H9 (cell line): ENCODE measurements around the gene DIAPH2. TPM values are rescaled to one million over a fixed set of nuclear protein-coding genes. Genes with fewer than 3 reads are reported as not detected.

Experiments
- DNase-seq: peaks from one replicate; pipeline ENCODE4 v3.0.0-alpha.2; 2017
- H2AFZ ChIP-seq: one replicate; pipeline ENCODE4 v1.6.1; 2013; ENCODE audit warnings: mild to moderate bottlenecking, low read length, control low read depth, moderate library complexity
- H2AK5ac ChIP-seq: 2 replicates; pipeline ENCODE4 v1.6.1; 2013; ENCODE audit warnings: low read length, control low read depth, mixed read lengths; ENCODE audit not compliant: insufficient read length
- H2BK120ac ChIP-seq: one replicate; pipeline ENCODE4 v1.6.1; 2013; ENCODE audit warnings: low read depth, mild to moderate bottlenecking, low read length, control low read depth, inconsistent platforms; ENCODE audit not compliant: poor library complexity, severe bottlenecking
- H2BK12ac ChIP-seq: 2 replicates; pipeline ENCODE4 v1.6.1; 2013; ENCODE audit warnings: low read length, control low read depth, mixed read lengths, low read depth; ENCODE audit not compliant: insufficient read length
- H2BK15ac ChIP-seq: 2 replicates; pipeline ENCODE4 v1.6.1; 2013; ENCODE audit warnings: low read depth, low read length, control low read depth
- H2BK20ac ChIP-seq: one replicate; pipeline ENCODE4 v1.6.1; 2013; ENCODE audit warnings: low read depth, mild to moderate bottlenecking, low read length, control low read depth, inconsistent platforms; ENCODE audit not compliant: poor library complexity, severe bottlenecking
- H2BK5ac ChIP-seq: 2 replicates; pipeline ENCODE4 v1.6.1; 2013; ENCODE audit warnings: low read length, control low read depth, mixed read lengths; ENCODE audit not compliant: insufficient read length
- H3K14ac ChIP-seq: 2 replicates; pipeline ENCODE4 v1.6.1; 2013; ENCODE audit warnings: low read length, control low read depth; ENCODE audit not compliant: insufficient read depth
- H3K18ac ChIP-seq: 2 replicates; pipeline ENCODE4 v1.6.1; 2013; ENCODE audit warnings: low read depth, mild to moderate bottlenecking, mixed read lengths, low read length, control low read depth; ENCODE audit not compliant: insufficient read length
- H3K23ac ChIP-seq: 2 replicates; pipeline ENCODE4 v1.6.1; 2013; ENCODE audit warnings: low read length, control low read depth, mixed read lengths, low read depth; ENCODE audit not compliant: insufficient read length
- H3K23me2 ChIP-seq: 2 replicates; pipeline ENCODE4 v1.6.1; 2013; ENCODE audit warnings: low read depth, mild to moderate bottlenecking, mixed read lengths, low read length, control low read depth; ENCODE audit not compliant: insufficient read length, poor library complexity, severe bottlenecking
- H3K27ac ChIP-seq: 2 replicates; pipeline ENCODE4 v1.5.1; 2013; ENCODE audit warnings: low read length, control low read depth, mixed read lengths, low read depth; ENCODE audit not compliant: insufficient read length
- H3K27me3 ChIP-seq: 2 replicates; pipeline ENCODE4 v1.6.1; 2013; ENCODE audit warnings: low read length, control low read depth, inconsistent platforms; ENCODE audit not compliant: insufficient read depth
- H3K4ac ChIP-seq: 2 replicates; pipeline ENCODE4 v1.6.1; 2013; ENCODE audit warnings: low read depth, mild to moderate bottlenecking, control low read depth, inconsistent platforms, low read length, moderate library complexity
- H3K4me1 ChIP-seq: 2 replicates; pipeline ENCODE4 v1.6.1; 2013; ENCODE audit warnings: low read length, control low read depth, inconsistent platforms; ENCODE audit not compliant: insufficient read depth
- H3K4me2 ChIP-seq: 2 replicates; pipeline ENCODE4 v1.6.1; 2013; ENCODE audit warnings: low read length, control low read depth, mixed read lengths; ENCODE audit not compliant: insufficient read length, insufficient read depth
- H3K56ac ChIP-seq: 2 replicates; pipeline ENCODE4 v1.6.1; 2013; ENCODE audit warnings: low read depth, mild to moderate bottlenecking, mixed read lengths, low read length, control low read depth; ENCODE audit not compliant: insufficient read length
- H3K79me1 ChIP-seq: 2 replicates; pipeline ENCODE4 v1.6.1; 2013; ENCODE audit warnings: low read depth, mild to moderate bottlenecking, moderate library complexity, low read length, control low read depth, inconsistent platforms; ENCODE audit not compliant: insufficient read depth, poor library complexity, severe bottlenecking
- H3K79me2 ChIP-seq: 2 replicates; pipeline ENCODE4 v1.6.1; 2013; ENCODE audit warnings: low read length, control low read depth, inconsistent platforms; ENCODE audit not compliant: insufficient read depth
- H3K9ac ChIP-seq: 2 replicates; pipeline ENCODE4 v1.6.1; 2013; ENCODE audit warnings: low read length, control low read depth, mixed read lengths; ENCODE audit not compliant: insufficient read length; ENCODE audit errors: extremely low read depth
- H3K9me3 ChIP-seq: one replicate; pipeline ENCODE4 v1.6.1; 2013; ENCODE audit warnings: low read depth, low read length, inconsistent platforms; ENCODE audit not compliant: control insufficient read depth
- H3T11ph ChIP-seq: one replicate; pipeline ENCODE4 v1.6.1; 2013; ENCODE audit warnings: mild to moderate bottlenecking, low read length, control low read depth, inconsistent platforms
- H4K20me1 ChIP-seq: one replicate; pipeline ENCODE4 v1.6.1; 2013; ENCODE audit not compliant: control insufficient read depth, insufficient read length, insufficient read depth
- H4K5ac ChIP-seq: 2 replicates; pipeline ENCODE4 v1.6.1; 2013; ENCODE audit warnings: low read depth, mild to moderate bottlenecking, mixed read lengths, low read length, control low read depth; ENCODE audit not compliant: insufficient read length
- H4K8ac ChIP-seq: replicated peaks from 2 replicates; pipeline ENCODE4 v1.6.1; 2013; ENCODE audit warnings: low read length, control low read depth, mixed read lengths, low read depth; ENCODE audit not compliant: insufficient read length
- H4K91ac ChIP-seq: 2 replicates; pipeline ENCODE4 v1.6.1; 2013; ENCODE audit warnings: low read depth, mild to moderate bottlenecking, moderate library complexity, mixed read lengths, low read length, control low read depth; ENCODE audit not compliant: insufficient read length
- H3K27ac Mint-ChIP-seq, 3 experiments: 2 replicates in 2 of 3; 3 replicates in 1 of 3; pipeline ENCODE4 v1.8.0; 2020 to 2021; ENCODE audit warnings: mixed read lengths in 3 of 3, mild to moderate bottlenecking in 1 of 3, moderate library complexity in 1 of 3
- H3K27me3 Mint-ChIP-seq: 2 replicates; pipeline ENCODE4 v1.8.0; 2021; ENCODE audit warnings: low read depth, mild to moderate bottlenecking, moderate library complexity, mixed read lengths
- H3K36me3 Mint-ChIP-seq, 3 experiments: 2 replicates in 2 of 3; 3 replicates in 1 of 3; pipeline ENCODE4 v1.8.0; 2020 to 2021; ENCODE audit warnings: low read depth in 3 of 3, mixed read lengths in 3 of 3; ENCODE audit not compliant: insufficient read depth in 1 of 3
- H3K4me1 Mint-ChIP-seq, 2 experiments: 2 replicates each; pipeline ENCODE4 v1.8.0; 2020; ENCODE audit warnings: mixed read lengths in 2 of 2
- H3K4me3 Mint-ChIP-seq, 2 experiments: 2 replicates in 1 of 2; 3 replicates in 1 of 2; pipeline ENCODE4 v1.8.0; 2020 to 2021; ENCODE audit warnings: mild to moderate bottlenecking in 2 of 2, mixed read lengths in 2 of 2, moderate library complexity in 1 of 2
- H3K9me3 Mint-ChIP-seq, 2 experiments: 2 replicates in 1 of 2; 3 replicates in 1 of 2; pipeline ENCODE4 v1.8.0; 2020; ENCODE audit warnings: mild to moderate bottlenecking in 2 of 2, mixed read lengths in 2 of 2, moderate library complexity in 1 of 2
- CTCF ChIP-seq: fragments of 200-600 bp; sonication (generic); conservative IDR thresholded peaks from 3 replicates; pipeline ENCODE4 v1.8.0; 2021; ENCODE audit warnings: antibody characterized with exemption, mild to moderate bottlenecking
- WGBS: extraction: QIAGEN DNeasy Blood & Tissue Kit; methylation state at CpG from one replicate; pipeline ENCODE4 v1.1.7; 2013; ENCODE audit warnings: missing lambda C conversion rate, low lambda C conversion rate, mixed read lengths; ENCODE audit not compliant: insufficient read length; ENCODE audit errors: extremely low coverage; 5-methylcytosine and 5-hydroxymethylcytosine counted together
- total RNA-seq: library from RNA; stranded (reverse); gene quantifications from 2 replicates; pipeline ENCODE4 v1.2.1, GENCODE V29; 2021

DIAPH2 gene
- total RNA-seq, 1 experiment from 2014 or later: 45.4 TPM

- Histone ChIP-seq H3K18ac (no peak overlapping the region), H4K91ac (no peak overlapping the region), H3K14ac (no peak overlapping the region), H3K79me1 (no peaks in the 10 kb centered on the region), H3K4me2 (no peak overlapping the region), H3K4ac (no peak overlapping the region), H2BK5ac (no peak overlapping the region), H3T11ph (no peak overlapping the region), H4K8ac (no peak overlapping the region), H2AK5ac (no peak overlapping the region), H2BK120ac (no peak overlapping the region), H3K4me1 (no peaks in the 10 kb centered on the region), H3K9ac (no peak overlapping the region), H2BK15ac (no peak overlapping the region), H3K27me3 (no peaks in the 10 kb centered on the region), H3K9me3 (no peaks in the 10 kb centered on the region), H2BK20ac (no peak overlapping the region), H3K23me2 (no peaks in the 10 kb centered on the region), H3K79me2 (no peaks in the 10 kb centered on the region), H2AFZ (no peak overlapping the region), H3K23ac (no peak overlapping the region), H2BK12ac (no peak overlapping the region), H4K20me1 (no peaks in the 10 kb centered on the region), H3K56ac (no peak overlapping the region), H4K5ac (no peak overlapping the region), H3K27ac (no peak overlapping the region)
- no peak for DNase-seq
- Mint-ChIP-seq H3K9me3 (peaks cover 17 to 30% of the 10 kb centered on the region in 2 experiments; a peak in 4 of 5 replicates), H3K27ac (no peak overlapping the region), H3K4me3 (no peak overlapping the region), H3K36me3 (peaks cover 13 to 52% (median 42%) of the 10 kb centered on the region in 3 experiments), H3K4me1 (no peaks in the 10 kb centered on the region), H3K27me3 (no peaks in the 10 kb centered on the region)
- WGBS: no CpG with 5 or more reads among the region's 1 CpG
- no peak for TF ChIP-seq CTCF
Observed at GRCh38 chrX:97416461-97416860, 731.8 kb downstream of the DIAPH2 start.
